Activated T-helper 17 cell treated with anti-CD3 and anti-CD28 coated beads, Interleukin-2, amount 50 U/mL, for 72 hours (primary cell): ENCODE measurements around the gene FRMD1. TPM values are rescaled to one million over a fixed set of nuclear protein-coding genes. Genes with fewer than 3 reads are reported as not detected.

Experiments used
- ATAC-seq: fragments of 150-1000 bp; cut with Tn5 transposase; replicated peaks from 2 replicates; pipeline ENCODE4 v1.10.0; 2021; ENCODE audit warnings: mild to moderate bottlenecking, moderate library complexity
- H3K27ac Mint-ChIP-seq: one replicate; pipeline ENCODE4 v1.8.0; 2022; ENCODE audit warnings: mixed read lengths
- H3K27me3 Mint-ChIP-seq: one replicate; pipeline ENCODE4 v1.8.0; 2022; ENCODE audit warnings: mixed read lengths
- H3K36me3 Mint-ChIP-seq: one replicate; pipeline ENCODE4 v1.8.0; 2022; ENCODE audit warnings: low read depth, mild to moderate bottlenecking, mixed read lengths
- H3K4me1 Mint-ChIP-seq: one replicate; pipeline ENCODE4 v1.8.0; 2022; ENCODE audit warnings: mixed read lengths
- H3K4me3 Mint-ChIP-seq: one replicate; pipeline ENCODE4 v1.8.0; 2022; ENCODE audit warnings: mild to moderate bottlenecking, mixed read lengths
- H3K9me3 Mint-ChIP-seq: one replicate; pipeline ENCODE4 v1.8.0; 2022; ENCODE audit warnings: mixed read lengths
- total RNA-seq, 2 donors: library from RNA; stranded (reverse); gene quantifications; one replicate each; pipeline ENCODE4 v1.2.3, GENCODE V29; 2022

FRMD1 gene
- total RNA-seq, 2 donors from 2014 or later: not detected

GRCh38 chr6:168034537-168034936 lies 44.5 kb downstream of the FRMD1 start:
- Mint-ChIP-seq H3K4me1 (peaks cover 8% of the 10 kb centered on the region), H3K36me3 (peaks cover 10% of the 10 kb centered on the region), H3K4me3 (peak overlapping the region; percentile 94), H3K27me3 (no peaks in the 10 kb centered on the region), H3K9me3 (no peaks in the 10 kb centered on the region), H3K27ac (peak overlapping the region; percentile 95)
- no peak for ATAC-seq

DNA sequence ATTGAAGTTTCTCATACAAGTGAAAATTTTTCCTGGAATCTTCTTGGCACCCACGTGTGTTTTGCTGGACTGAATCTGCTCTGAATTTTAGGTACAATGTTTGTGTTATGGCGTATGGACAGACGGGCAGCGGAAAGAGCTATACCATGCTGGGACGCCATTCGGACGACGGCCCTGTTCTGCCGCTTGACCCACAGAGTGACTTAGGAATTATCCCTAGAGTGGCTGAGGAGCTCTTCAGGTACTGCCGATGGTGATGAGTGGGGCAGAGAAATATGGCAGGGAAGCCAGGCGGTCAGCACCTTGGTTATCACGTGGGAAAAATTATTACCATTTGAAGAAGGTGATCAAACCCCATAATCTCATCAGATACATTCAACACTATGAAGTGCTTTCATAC lies 45.2 kb downstream of the FRMD1 start:
- Mint-ChIP-seq H3K36me3 (peaks cover 10% of the 10 kb centered on the region), H3K4me3 (no peak overlapping the region), H3K27ac (no peak overlapping the region), H3K4me1 (peaks cover 8% of the 10 kb centered on the region), H3K27me3 (no peaks in the 10 kb centered on the region), H3K9me3 (no peaks in the 10 kb centered on the region)
- ATAC-seq: no peak

GRCh38 chr6:168032005-168032760 lies 46.8 kb downstream of the FRMD1 start:
- H3K27me3 Mint-ChIP-seq: peaks cover 3% of the 10 kb centered on the region
- ATAC-seq: no peak
- H3K4me3 Mint-ChIP-seq: no peak overlapping the region
- peaks cover 10% of the 10 kb centered on the region for H3K36me3 Mint-ChIP-seq
- peak overlapping the region; percentile 54 for H3K27ac Mint-ChIP-seq
- peaks cover 8% of the 10 kb centered on the region for H3K4me1 Mint-ChIP-seq
- H3K9me3 Mint-ChIP-seq: no peaks in the 10 kb centered on the region

GRCh38 chr6:168031411-168031971 lies 47.5 kb downstream of the FRMD1 start:
- peaks cover 8% of the 10 kb centered on the region for H3K4me1 Mint-ChIP-seq
- peaks cover 7% of the 10 kb centered on the region for H3K27me3 Mint-ChIP-seq
- peak overlapping the region; percentile 54 for H3K27ac Mint-ChIP-seq
- no peak for ATAC-seq
- peaks cover 10% of the 10 kb centered on the region for H3K36me3 Mint-ChIP-seq
- no peak overlapping the region for H3K4me3 Mint-ChIP-seq
- no peaks in the 10 kb centered on the region for H3K9me3 Mint-ChIP-seq

GRCh38 chr6:168030908-168031307 lies 48.1 kb downstream of the FRMD1 start:
- Mint-ChIP-seq H3K27me3 (peaks cover 11% of the 10 kb centered on the region), H3K4me3 (no peak overlapping the region), H3K36me3 (peaks cover 10% of the 10 kb centered on the region), H3K9me3 (no peaks in the 10 kb centered on the region), H3K27ac (no peak overlapping the region), H3K4me1 (peaks cover 4% of the 10 kb centered on the region)
- no peak for ATAC-seq

DNA sequence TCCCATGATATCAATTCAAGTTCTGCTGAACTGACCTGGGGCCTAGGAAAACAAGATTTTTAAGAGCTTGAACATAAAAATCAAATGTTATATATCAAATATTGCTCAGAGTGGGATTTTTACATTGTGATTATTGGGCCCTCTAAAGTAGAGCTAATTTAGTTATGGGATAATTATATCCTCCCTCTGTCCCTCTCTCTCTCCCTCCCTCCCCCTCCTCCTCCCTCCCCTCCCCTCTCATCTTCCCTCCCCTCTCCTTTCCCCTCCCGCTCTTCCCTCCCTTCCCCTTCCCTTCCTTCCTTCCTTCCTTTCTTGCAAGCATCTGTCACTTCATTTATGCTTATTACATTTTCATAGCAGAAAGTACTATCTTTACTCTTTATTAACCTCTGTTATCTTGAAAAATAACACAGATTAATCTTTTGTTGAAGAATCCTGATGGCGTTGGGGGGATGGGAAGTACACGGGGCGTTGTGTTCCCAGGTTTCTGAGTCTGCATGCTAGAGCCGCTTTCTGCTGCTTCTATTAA lies 48.7 kb downstream of the FRMD1 start:
- no peak overlapping the region for H3K27ac Mint-ChIP-seq
- H3K4me1 Mint-ChIP-seq: no peaks in the 10 kb centered on the region
- no peaks in the 10 kb centered on the region for H3K9me3 Mint-ChIP-seq
- peaks cover 16% of the 10 kb centered on the region for H3K27me3 Mint-ChIP-seq
- no peak for ATAC-seq
- peaks cover 4% of the 10 kb centered on the region for H3K36me3 Mint-ChIP-seq
- no peak overlapping the region for H3K4me3 Mint-ChIP-seq

DNA sequence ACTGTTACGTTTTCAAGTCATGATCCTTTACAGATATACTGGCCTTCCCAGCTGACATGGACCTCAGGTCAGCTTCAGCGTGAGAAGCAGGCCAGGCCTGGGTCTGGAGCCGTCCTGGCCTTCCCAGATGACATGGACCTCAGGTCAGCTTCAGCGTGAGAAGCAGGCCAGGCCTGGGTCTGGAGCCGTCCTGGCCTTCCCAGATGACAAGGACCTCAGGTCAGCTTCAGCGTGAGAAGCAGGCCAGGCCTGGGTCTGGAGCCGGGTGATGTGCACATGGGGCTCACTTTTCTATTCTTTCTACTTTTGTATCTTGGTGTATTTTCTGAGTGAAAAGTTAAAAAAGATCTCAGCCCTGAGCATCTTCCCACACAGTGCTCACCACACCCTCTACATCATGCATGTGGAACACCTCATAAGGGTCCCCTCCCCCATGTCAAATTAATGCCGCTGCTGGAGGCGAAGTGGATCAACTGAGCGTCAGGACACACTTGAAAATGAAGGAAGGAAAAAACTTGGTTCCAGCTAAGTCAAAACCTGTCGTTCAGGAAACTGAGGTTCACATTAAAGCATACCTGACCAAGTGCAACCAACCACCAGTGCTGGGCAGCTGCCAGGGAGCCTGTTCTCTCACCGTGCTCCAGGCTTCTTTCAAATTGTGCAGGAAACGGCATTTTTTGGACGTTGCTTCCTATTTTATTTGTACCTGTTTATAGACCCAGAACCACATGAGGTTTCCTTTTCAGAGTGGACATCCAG lies 49.4 kb downstream of the FRMD1 start:
- H3K4me3 Mint-ChIP-seq: no peak overlapping the region
- no peak overlapping the region for H3K27ac Mint-ChIP-seq
- peaks cover 16% of the 10 kb centered on the region for H3K27me3 Mint-ChIP-seq
- no peak for ATAC-seq
- H3K4me1 Mint-ChIP-seq: no peaks in the 10 kb centered on the region
- no peaks in the 10 kb centered on the region for H3K36me3 Mint-ChIP-seq
- no peaks in the 10 kb centered on the region for H3K9me3 Mint-ChIP-seq

GRCh38 chr6:168028181-168028580 lies 50.8 kb downstream of the FRMD1 start:
- H3K27ac Mint-ChIP-seq: no peak overlapping the region
- H3K27me3 Mint-ChIP-seq: peaks cover 16% of the 10 kb centered on the region
- no peak for ATAC-seq
- H3K36me3 Mint-ChIP-seq: no peaks in the 10 kb centered on the region
- no peaks in the 10 kb centered on the region for H3K4me1 Mint-ChIP-seq
- H3K4me3 Mint-ChIP-seq: no peak overlapping the region
- H3K9me3 Mint-ChIP-seq: no peaks in the 10 kb centered on the region

- H3K4me3 Mint-ChIP-seq: no peak overlapping the region
- H3K36me3 Mint-ChIP-seq: no peaks in the 10 kb centered on the region
- peaks cover 16% of the 10 kb centered on the region for H3K27me3 Mint-ChIP-seq
- no peaks in the 10 kb centered on the region for H3K4me1 Mint-ChIP-seq
- no peak for ATAC-seq
- H3K9me3 Mint-ChIP-seq: no peaks in the 10 kb centered on the region
- no peak overlapping the region for H3K27ac Mint-ChIP-seq
These were observed 51.5 kb downstream of the FRMD1 start for GRCh38 chr6:168027521-168027920.

DNA sequence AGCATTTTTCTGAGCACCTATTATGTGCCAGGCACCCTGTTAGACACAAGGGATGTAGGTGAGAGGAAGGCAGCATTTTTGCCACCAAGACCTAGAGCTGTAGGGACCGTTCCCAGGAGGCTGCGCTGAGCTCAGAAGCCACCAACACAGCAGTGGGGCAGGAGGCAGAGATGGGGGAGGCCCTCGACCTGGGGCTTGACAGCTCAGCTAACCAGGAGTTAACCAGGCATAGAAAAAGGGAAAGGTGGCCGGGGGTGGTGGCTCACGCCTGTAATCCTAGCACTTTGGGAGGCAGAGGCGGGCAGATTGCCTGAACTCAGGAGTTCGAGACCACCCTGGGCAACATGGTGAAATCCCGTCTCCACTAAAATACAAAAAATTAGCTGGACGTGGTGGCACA lies 52.1 kb downstream of the FRMD1 start:
- H3K4me1 Mint-ChIP-seq: no peaks in the 10 kb centered on the region
- H3K36me3 Mint-ChIP-seq: no peaks in the 10 kb centered on the region
- H3K27ac Mint-ChIP-seq: no peak overlapping the region
- no peaks in the 10 kb centered on the region for H3K9me3 Mint-ChIP-seq
- peaks cover 16% of the 10 kb centered on the region for H3K27me3 Mint-ChIP-seq
- no peak overlapping the region for H3K4me3 Mint-ChIP-seq
- no peak for ATAC-seq

DNA sequence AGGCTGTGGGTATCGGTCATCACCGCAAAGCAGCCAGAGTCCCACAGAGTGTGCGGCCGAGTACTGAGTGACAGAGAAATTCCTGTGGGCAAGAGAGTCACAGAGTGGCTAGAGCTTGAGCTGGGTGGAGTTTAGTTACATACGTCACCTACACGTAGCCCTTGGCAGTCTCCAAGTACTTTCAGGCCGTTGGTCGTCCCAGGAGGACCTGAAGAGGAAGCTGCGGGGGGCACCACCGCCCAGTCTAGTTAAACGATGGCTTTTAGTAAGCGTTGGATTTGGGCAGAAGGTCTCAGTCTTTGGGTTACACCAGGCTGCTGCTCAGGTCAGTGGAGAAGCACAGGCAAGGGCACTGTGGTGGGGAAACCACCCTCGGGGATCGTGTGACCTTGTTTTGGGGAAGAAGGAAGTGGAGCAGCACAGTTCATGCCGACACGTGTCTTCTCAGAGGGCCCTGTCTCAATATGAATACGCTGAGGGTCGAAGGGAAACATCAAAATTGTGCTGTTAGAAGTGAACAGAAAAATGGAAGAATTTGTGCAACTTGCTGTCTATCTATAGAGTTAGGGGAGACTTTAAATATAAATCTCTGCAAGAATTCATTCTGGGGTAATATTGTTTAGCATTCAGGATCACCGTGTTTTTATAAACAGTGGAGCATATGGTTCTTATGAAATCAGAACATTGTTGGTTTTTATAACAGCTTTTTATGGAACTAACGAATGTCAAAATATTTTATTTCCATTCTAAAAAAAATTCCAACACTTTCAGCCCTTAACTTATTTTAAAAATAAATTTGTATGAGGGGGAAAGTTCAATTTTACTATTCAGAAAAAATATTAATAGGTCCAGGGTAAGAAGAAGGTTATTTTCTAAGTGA lies 52.9 kb downstream of the FRMD1 start:
- Mint-ChIP-seq H3K9me3 (no peaks in the 10 kb centered on the region), H3K27ac (no peak overlapping the region), H3K27me3 (peaks cover 16% of the 10 kb centered on the region), H3K4me3 (no peak overlapping the region), H3K36me3 (no peaks in the 10 kb centered on the region), H3K4me1 (no peaks in the 10 kb centered on the region)
- peak; percentile 39 for ATAC-seq

DNA sequence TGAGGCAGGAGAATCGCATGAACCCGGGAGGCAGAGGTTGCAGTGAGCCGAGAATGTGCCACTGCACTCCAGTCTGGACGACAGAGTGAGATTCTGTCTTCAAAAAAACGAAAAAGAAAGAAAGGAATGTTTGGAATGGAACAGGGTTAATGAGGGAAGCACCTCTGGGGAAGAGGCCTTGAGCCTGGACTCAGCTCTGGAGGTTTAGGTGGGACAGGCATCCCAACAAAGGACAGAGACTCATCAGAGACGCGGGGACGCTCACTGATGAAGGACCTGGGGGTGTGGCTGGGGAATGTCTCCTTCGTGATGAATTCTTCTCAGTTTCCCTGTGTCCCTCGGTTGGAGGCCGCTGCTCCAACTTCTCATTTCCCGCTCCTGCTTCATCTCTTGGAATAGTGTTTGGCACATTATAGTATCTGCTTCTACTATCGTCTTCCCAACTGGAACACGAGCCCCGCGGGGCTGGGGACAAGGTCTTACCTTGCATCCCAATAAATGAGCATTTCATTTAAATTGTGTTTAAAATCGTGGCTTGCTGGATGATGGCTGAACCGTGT lies 54.0 kb downstream of the FRMD1 start:
- no peaks in the 10 kb centered on the region for H3K4me1 Mint-ChIP-seq
- ATAC-seq: no peak
- no peaks in the 10 kb centered on the region for H3K36me3 Mint-ChIP-seq
- H3K9me3 Mint-ChIP-seq: no peaks in the 10 kb centered on the region
- no peak overlapping the region for H3K4me3 Mint-ChIP-seq
- H3K27ac Mint-ChIP-seq: no peak overlapping the region
- peaks cover 16% of the 10 kb centered on the region for H3K27me3 Mint-ChIP-seq

- Mint-ChIP-seq H3K4me1 (no peaks in the 10 kb centered on the region), H3K27me3 (peaks cover 12% of the 10 kb centered on the region), H3K9me3 (no peaks in the 10 kb centered on the region), H3K36me3 (no peaks in the 10 kb centered on the region), H3K27ac (no peak overlapping the region), H3K4me3 (no peak overlapping the region)
- ATAC-seq: no peak
These were observed 56.3 kb downstream of the FRMD1 start for GRCh38 chr6:168022488-168023321.
